ENCODE measurements around the gene AOAH. TPM values are rescaled to one million over a fixed set of nuclear protein-coding genes. Genes with fewer than 3 reads are reported as not detected.
"Not testable (repeated sequence)": the region's sequence is repeated elsewhere in the genome, so short reads cannot be mapped to it uniquely, and the experiment has no call there.

Gene AOAH
- total and polyA plus RNA-seq, 2 experiments from 2014 or later, result not detected

- DNase-seq (ENCODE audit: low read depth in 1 of 2, low spot score in 1 of 2), result no peak
- H3K27ac ChIP-seq, result no peak overlapping the region
- no peak for TF ChIP-seq CTCF (IDR thresholded peaks at IDR 0.05; ENCODE audit: low read depth, low read length)
- H3K4me1 ChIP-seq (ENCODE audit: low read depth), result no peaks in the 10 kb centered on the region
- no peaks in the 10 kb centered on the region for H3K36me3 ChIP-seq
- no peak overlapping the region for H3K4me3 ChIP-seq
- no peaks in the 10 kb centered on the region for H3K27me3 ChIP-seq
- H3K9me3 ChIP-seq (ENCODE audit: low read depth), result no peaks in the 10 kb centered on the region
These were observed 14.0 kb downstream of the AOAH start for GRCh38 chr7:36710186-36710791.

- Histone ChIP-seq H3K4me1 (ENCODE audit: low read depth) (no peaks in the 10 kb centered on the region), H3K9me3 (ENCODE audit: low read depth) (no peaks in the 10 kb centered on the region), H3K27ac (no peak overlapping the region), H3K27me3 (no peaks in the 10 kb centered on the region), H3K4me3 (no peak overlapping the region), H3K36me3 (no peaks in the 10 kb centered on the region)
- DNase-seq (ENCODE audit: low read depth in 1 of 2, low spot score in 1 of 2), result no peak
- no peak for TF ChIP-seq CTCF (IDR thresholded peaks at IDR 0.05; ENCODE audit: low read depth, low read length)
These were observed 15.5 kb downstream of the AOAH start for GRCh38 chr7:36708767-36709166.

- Histone ChIP-seq H3K4me1 (ENCODE audit: low read depth) (no peaks in the 10 kb centered on the region), H3K27me3 (no peaks in the 10 kb centered on the region), H3K9me3 (ENCODE audit: low read depth) (no peaks in the 10 kb centered on the region), H3K36me3 (no peaks in the 10 kb centered on the region), H3K4me3 (no peak overlapping the region), H3K27ac (no peak overlapping the region)
- no peak for DNase-seq (ENCODE audit: low read depth in 1 of 2, low spot score in 1 of 2)
- no peak for TF ChIP-seq CTCF (IDR thresholded peaks at IDR 0.05; ENCODE audit: low read depth, low read length)
These were observed 16.4 kb downstream of the AOAH start for GRCh38 chr7:36707898-36708297.

GRCh38 chr7:36707465-36707864 lies 16.8 kb downstream of the AOAH start:
- Histone ChIP-seq H3K27me3 (no peaks in the 10 kb centered on the region), H3K27ac (no peak overlapping the region), H3K36me3 (no peaks in the 10 kb centered on the region), H3K9me3 (ENCODE audit: low read depth) (no peaks in the 10 kb centered on the region), H3K4me1 (ENCODE audit: low read depth) (no peaks in the 10 kb centered on the region), H3K4me3 (no peak overlapping the region)
- DNase-seq (ENCODE audit: low read depth in 1 of 2, low spot score in 1 of 2), result peak in 1 of 2 donors; percentile 4
- no peak for TF ChIP-seq CTCF (IDR thresholded peaks at IDR 0.05; ENCODE audit: low read depth, low read length)

GRCh38 chr7:36703860-36704259 lies 20.4 kb downstream of the AOAH start:
- not testable (repeated sequence) for H3K27ac ChIP-seq; DNase-seq (ENCODE audit: low read depth in 1 of 2, low spot score in 1 of 2); H3K9me3 ChIP-seq (ENCODE audit: low read depth); H3K27me3 ChIP-seq; H3K4me1 ChIP-seq (ENCODE audit: low read depth); H3K36me3 ChIP-seq; H3K4me3 ChIP-seq

GRCh38 chr7:36692456-36692855 lies 31.8 kb downstream of the AOAH start:
- Histone ChIP-seq H3K27me3 (no peaks in the 10 kb centered on the region), H3K4me1 (ENCODE audit: low read depth) (peaks cover 15% of the 10 kb centered on the region), H3K9me3 (ENCODE audit: low read depth) (no peaks in the 10 kb centered on the region), H3K27ac (no peak overlapping the region), H3K36me3 (no peaks in the 10 kb centered on the region), H3K4me3 (no peak overlapping the region)
- no peak for TF ChIP-seq CTCF (IDR thresholded peaks at IDR 0.05; ENCODE audit: low read depth, low read length)
- DNase-seq (ENCODE audit: low read depth in 1 of 2, low spot score in 1 of 2), result no peak

All from cardiac muscle cell (in vitro differentiated cells and primary cell).